OCI-LY3 (cell line): Measurements from ENCODE around the gene ERCC2.

Experiments
- H2AFZ ChIP-seq: fragments of 200-600, 300-600 bp; shearing (Covaris generic); 2 replicates; pipeline ENCODE4 v1.6.0; 2014; ENCODE audit warnings: antibody characterized with exemption, low read depth, low read length
- H3K27ac ChIP-seq: fragments of 200-600, 300-600 bp; sonication (generic); 2 replicates; pipeline ENCODE4 v1.5.1; 2014; ENCODE audit warnings: mild to moderate bottlenecking, low read length, moderate library complexity, mixed read lengths
- H3K27me3 ChIP-seq: fragments of 200-600, 300-600 bp; sonication (generic); 2 replicates; pipeline ENCODE4 v1.6.1; 2014; ENCODE audit warnings: low read depth, low read length, mixed read lengths
- H3K36me3 ChIP-seq: fragments of 200-600, 300-600 bp; sonication (generic); replicated peaks from 2 replicates; pipeline ENCODE3; 2014; ENCODE audit warnings: low read depth, low read length, mixed read lengths
- H3K4me1 ChIP-seq: fragments of 300-600, 200-600 bp; sonication (generic); 2 replicates; pipeline ENCODE4 v1.6.1; 2014; ENCODE audit warnings: low read length, mixed read lengths
- H3K4me2 ChIP-seq: fragments of 200-600, 300-600 bp; sonication (generic); 2 replicates; pipeline ENCODE4 v1.6.1; 2014; ENCODE audit warnings: low read length, mixed read lengths
- H3K4me3 ChIP-seq: fragments of 300-600, 200-600 bp; sonication (generic); 2 replicates; pipeline ENCODE4 v1.5.1; 2014; ENCODE audit warnings: antibody characterized with exemption, mild to moderate bottlenecking, low read length, moderate library complexity
- H3K79me2 ChIP-seq: fragments of 300-600, 200-600 bp; shearing (Covaris generic); 2 replicates; pipeline ENCODE4 v1.6.1; 2014; ENCODE audit warnings: mild to moderate bottlenecking, low read length, mixed read lengths
- H3K9ac ChIP-seq: fragments of 300-600, 200-600 bp; shearing (Covaris generic); 2 replicates; pipeline ENCODE4 v1.6.0; 2014; ENCODE audit warnings: mild to moderate bottlenecking, low read length, moderate library complexity
- H3K9me3 ChIP-seq: fragments of 200-600, 300-600 bp; shearing (Covaris generic); 2 replicates; pipeline ENCODE4 v1.6.1; 2014; ENCODE audit warnings: low read length, mixed read lengths; ENCODE audit not compliant: insufficient read depth
- H4K20me1 ChIP-seq: fragments of 200-600, 300-600 bp; sonication (generic); 2 replicates; pipeline ENCODE4 v1.6.1; 2016; ENCODE audit warnings: low read length, mixed read lengths; ENCODE audit not compliant: insufficient read depth
- EZH2phosphoT487 ChIP-seq: fragments of 200-600 bp; shearing (Covaris generic); IDR thresholded peaks from 2 replicates; pipeline ENCODE4 v1.6.1; 2018; ENCODE audit warnings: antibody characterized with exemption, mixed run types, low read depth
- TF ChIP-seq, protein P1 (sequence below): fragments of 200-600, 300-600 bp; sonication (generic); IDR thresholded peaks from 2 replicates; pipeline ENCODE4 v1.5.1; 2014; ENCODE audit warnings: antibody characterized with exemption, low read length, low read depth

ERCC2 gene

DNA sequence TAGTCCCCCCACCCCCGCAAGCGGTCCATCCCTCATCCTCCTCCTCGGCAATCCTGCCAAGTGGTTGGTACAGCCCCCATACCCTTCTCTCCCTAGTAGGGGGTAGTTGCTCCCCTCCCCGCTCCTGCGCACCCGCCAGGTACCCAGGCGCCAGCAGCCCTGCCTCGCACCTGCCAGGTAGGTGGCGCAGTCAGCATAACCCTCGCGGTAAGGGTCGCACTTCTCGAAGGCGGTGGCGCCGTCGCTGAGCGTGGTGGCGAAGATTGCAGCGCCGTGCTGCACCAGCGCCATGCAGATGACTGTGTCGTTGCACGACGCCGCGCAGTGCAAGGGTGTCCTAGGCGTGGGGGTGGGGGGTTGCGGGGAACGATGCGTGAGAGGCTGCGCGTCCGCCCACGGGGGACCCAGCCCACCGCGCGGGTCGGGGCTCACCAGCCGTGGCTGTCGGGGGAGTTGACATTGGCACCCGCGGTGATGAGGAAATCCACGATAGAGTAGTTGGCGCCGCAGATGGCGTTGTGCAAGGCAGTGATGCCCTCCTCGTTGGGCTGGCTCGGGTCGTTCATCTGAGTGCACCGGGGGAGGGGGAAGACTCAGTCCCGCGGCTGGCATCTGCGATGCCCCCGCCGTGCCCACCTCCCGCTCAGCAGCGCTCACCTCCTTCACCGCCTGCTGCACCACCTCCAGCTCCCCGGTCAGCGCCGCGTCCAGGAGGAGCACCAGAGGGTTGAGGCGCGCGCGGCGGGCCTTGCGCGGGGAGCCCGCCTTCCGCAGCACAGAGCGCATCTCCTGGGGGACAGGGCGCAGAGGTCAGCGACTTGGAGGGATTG lies 15.2 kb upstream of the ERCC2 start:
- no peak overlapping the region for H3K9ac ChIP-seq
- TF ChIP-seq, protein P1, sequence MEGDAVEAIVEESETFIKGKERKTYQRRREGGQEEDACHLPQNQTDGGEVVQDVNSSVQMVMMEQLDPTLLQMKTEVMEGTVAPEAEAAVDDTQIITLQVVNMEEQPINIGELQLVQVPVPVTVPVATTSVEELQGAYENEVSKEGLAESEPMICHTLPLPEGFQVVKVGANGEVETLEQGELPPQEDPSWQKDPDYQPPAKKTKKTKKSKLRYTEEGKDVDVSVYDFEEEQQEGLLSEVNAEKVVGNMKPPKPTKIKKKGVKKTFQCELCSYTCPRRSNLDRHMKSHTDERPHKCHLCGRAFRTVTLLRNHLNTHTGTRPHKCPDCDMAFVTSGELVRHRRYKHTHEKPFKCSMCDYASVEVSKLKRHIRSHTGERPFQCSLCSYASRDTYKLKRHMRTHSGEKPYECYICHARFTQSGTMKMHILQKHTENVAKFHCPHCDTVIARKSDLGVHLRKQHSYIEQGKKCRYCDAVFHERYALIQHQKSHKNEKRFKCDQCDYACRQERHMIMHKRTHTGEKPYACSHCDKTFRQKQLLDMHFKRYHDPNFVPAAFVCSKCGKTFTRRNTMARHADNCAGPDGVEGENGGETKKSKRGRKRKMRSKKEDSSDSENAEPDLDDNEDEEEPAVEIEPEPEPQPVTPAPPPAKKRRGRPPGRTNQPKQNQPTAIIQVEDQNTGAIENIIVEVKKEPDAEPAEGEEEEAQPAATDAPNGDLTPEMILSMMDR: no peak
- TF ChIP-seq EZH2phosphoT487: no peak
- H2AFZ ChIP-seq: no peak overlapping the region
- no peak overlapping the region for H3K4me3 ChIP-seq
- no peaks in the 10 kb centered on the region for H3K79me2 ChIP-seq
- H3K36me3 ChIP-seq: no peaks in the 10 kb centered on the region
- H4K20me1 ChIP-seq: no peaks in the 10 kb centered on the region
- no peaks in the 10 kb centered on the region for H3K9me3 ChIP-seq
- no peak overlapping the region for H3K27ac ChIP-seq
- H3K4me1 ChIP-seq: no peaks in the 10 kb centered on the region
- H3K4me2 ChIP-seq: no peak overlapping the region
- H3K27me3 ChIP-seq: no peaks in the 10 kb centered on the region

DNA sequence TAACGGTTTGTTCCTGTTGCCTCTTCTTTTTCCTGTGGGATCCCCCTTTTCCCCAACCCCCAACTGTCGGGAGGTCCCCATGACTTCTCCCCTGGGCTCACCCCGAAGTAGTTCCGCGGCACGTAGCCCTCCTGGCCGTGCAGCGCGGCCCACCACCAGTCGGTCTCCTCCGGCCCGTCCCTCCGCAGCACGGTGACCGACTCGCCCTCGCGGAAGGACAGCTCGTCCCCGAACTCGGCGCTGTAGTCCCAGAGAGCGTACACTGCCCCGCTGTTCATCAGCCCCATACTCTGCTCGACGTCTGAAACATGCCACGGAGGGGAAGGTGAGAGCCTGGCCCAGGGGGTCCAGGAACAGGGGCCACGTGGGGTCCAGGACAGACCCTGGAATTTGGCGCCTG lies 12.1 kb upstream of the ERCC2 start:
- Histone ChIP-seq H4K20me1 (no peaks in the 10 kb centered on the region), H3K36me3 (no peaks in the 10 kb centered on the region), H2AFZ (no peak overlapping the region), H3K79me2 (no peaks in the 10 kb centered on the region), H3K9ac (no peak overlapping the region), H3K9me3 (no peaks in the 10 kb centered on the region), H3K4me3 (no peak overlapping the region), H3K27ac (no peak overlapping the region), H3K4me2 (no peak overlapping the region), H3K4me1 (peaks cover 14% of the 10 kb centered on the region), H3K27me3 (no peaks in the 10 kb centered on the region)
- TF ChIP-seq EZH2phosphoT487: no peak
- TF ChIP-seq, protein P1: no peak

DNA sequence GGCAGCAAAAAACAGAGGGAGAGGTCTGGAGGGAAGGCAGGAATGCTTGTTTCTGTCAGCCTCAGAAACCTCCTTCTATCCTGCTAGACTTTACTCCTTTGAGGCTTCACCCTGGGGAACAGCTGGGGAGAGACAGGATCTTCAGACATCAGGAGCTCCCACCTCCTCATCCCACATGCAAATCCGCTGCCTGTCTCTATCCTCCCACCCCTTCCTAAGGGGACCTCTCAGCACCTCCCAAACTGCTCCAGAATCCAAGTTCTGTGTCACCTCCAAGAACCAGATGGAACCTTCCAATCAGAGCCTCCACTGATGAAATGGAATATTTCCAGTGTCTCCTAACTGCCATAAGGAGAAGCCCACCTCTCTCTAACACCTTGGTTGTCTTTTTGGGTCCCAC lies 9.7 kb upstream of the ERCC2 start:
- H3K4me3 ChIP-seq: no peak overlapping the region
- no peaks in the 10 kb centered on the region for H4K20me1 ChIP-seq
- H3K9me3 ChIP-seq: no peaks in the 10 kb centered on the region
- no peaks in the 10 kb centered on the region for H3K36me3 ChIP-seq
- TF ChIP-seq EZH2phosphoT487: no peak
- TF ChIP-seq, protein P1: no peak
- H2AFZ ChIP-seq: no peak overlapping the region
- H3K4me2 ChIP-seq: no peak overlapping the region
- no peaks in the 10 kb centered on the region for H3K79me2 ChIP-seq
- H3K9ac ChIP-seq: no peak overlapping the region
- H3K27ac ChIP-seq: no peak overlapping the region
- H3K27me3 ChIP-seq: no peaks in the 10 kb centered on the region
- H3K4me1 ChIP-seq: peaks cover 30% of the 10 kb centered on the region

DNA sequence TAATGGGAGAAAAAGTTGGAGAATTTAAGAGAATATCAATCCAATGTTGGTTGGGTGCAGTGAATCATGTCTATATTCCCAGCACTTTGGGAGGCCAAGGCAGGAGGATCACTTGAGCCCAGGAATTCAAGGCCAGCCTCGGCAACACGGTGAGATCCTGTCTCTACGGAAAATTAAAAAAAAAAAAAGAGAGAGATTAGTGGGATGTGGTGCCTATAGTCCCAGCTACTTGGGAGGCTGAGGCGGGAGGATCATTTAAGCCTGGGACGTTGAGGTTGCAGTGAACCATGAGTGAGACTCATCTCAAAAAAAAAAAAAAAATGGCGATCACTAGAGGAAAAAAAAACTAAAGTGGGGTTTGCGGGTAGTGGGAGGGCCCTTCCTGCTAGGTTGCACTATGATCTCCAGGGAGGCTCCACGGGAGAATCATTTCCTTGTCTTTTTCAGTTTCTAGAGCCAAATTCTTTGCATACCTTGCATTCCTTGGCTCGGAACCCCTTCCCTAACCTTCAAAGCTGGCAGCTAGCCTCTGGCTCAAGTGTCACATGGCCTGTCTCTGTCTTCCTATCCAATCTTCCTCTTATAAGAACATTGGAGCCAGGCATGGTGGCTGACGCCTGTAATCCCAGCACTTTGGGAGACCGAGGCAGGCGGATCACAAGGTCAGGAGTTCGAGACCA lies 5.8 kb upstream of the ERCC2 start:
- peak overlapping the region; percentile 63 for H2AFZ ChIP-seq
- TF ChIP-seq EZH2phosphoT487: no peak
- TF ChIP-seq, protein P1: no peak
- H3K9me3 ChIP-seq: no peaks in the 10 kb centered on the region
- H3K4me2 ChIP-seq: peak overlapping the region; percentile 24; the same call in 1 of the 2 replicates
- peak overlapping the region; percentile 39; the same call in 1 of the 2 replicates for H3K9ac ChIP-seq
- H3K27me3 ChIP-seq: no peaks in the 10 kb centered on the region
- no peaks in the 10 kb centered on the region for H3K36me3 ChIP-seq
- peaks cover 34% of the 10 kb centered on the region for H3K4me1 ChIP-seq
- no peaks in the 10 kb centered on the region for H4K20me1 ChIP-seq
- H3K4me3 ChIP-seq: no peak overlapping the region
- peak overlapping the region; percentile 36 for H3K27ac ChIP-seq
- no peaks in the 10 kb centered on the region for H3K79me2 ChIP-seq
